K562 (cell line): Measurements from ENCODE around the gene CFAP107. TPM values are rescaled to one million over a fixed set of nuclear protein-coding genes. Genes with fewer than 3 reads are reported as not detected.

Source experiments
- ARID3B ChIP-seq: fragments of 250-450 bp; sonication (Bioruptor Pico); IDR thresholded peaks from 2 replicates; pipeline ENCODE4 v1.4.0; 2020; ENCODE audit warnings: borderline replicate concordance
- BHLHE40 ChIP-seq: IDR thresholded peaks from 2 replicates; pipeline ENCODE4 v1.6.1; 2011; ENCODE audit warnings: low read length, improper control_type of control experiment
- FOXP1 ChIP-seq: sonication (generic); formaldehyde crosslinking; IDR thresholded peaks from 2 replicates; pipeline ENCODE4 v1.8.0; 2022; ENCODE audit warnings: mild to moderate bottlenecking, missing genetic modification reagents
- GABPB1 ChIP-seq: sonication (generic); formaldehyde crosslinking; IDR thresholded peaks from 2 replicates; pipeline ENCODE4 v1.8.0; 2022; ENCODE audit warnings: mild to moderate bottlenecking, missing genetic modification reagents
- HDAC8 ChIP-seq: fragments of 450-650 bp; IDR thresholded peaks from 2 replicates; pipeline ENCODE4 v1.6.1; 2016; ENCODE audit warnings: mild to moderate bottlenecking, missing genetic modification characterization, moderate library complexity, missing compliant biosample characterization
- HEY1 ChIP-seq: fragments of 250-450 bp; sonication (Bioruptor Pico); IDR thresholded peaks from 2 replicates; pipeline ENCODE4 v1.5.0; 2020; ENCODE audit warnings: mild to moderate bottlenecking, moderate library complexity, borderline replicate concordance
- IFI16 ChIP-seq: fragments of 250-450 bp; sonication (Bioruptor Pico); IDR thresholded peaks from 2 replicates; pipeline ENCODE4 v2.1.2; 2022; ENCODE audit warnings: mild to moderate bottlenecking, inconsistent platforms
- MEF2A ChIP-seq: IDR thresholded peaks from 2 replicates; pipeline ENCODE4 v1.6.1; 2011; ENCODE audit warnings: low read depth, mild to moderate bottlenecking, low read length, moderate library complexity; ENCODE audit not compliant: control insufficient read depth
- MGA ChIP-seq: fragments of 450-650 bp; IDR thresholded peaks from 2 replicates; pipeline ENCODE4 v1.6.1; 2016; ENCODE audit warnings: mild to moderate bottlenecking, moderate library complexity
- NELFE ChIP-seq: IDR thresholded peaks from 2 replicates; pipeline ENCODE4 v1.6.1; 2011; ENCODE audit warnings: mild to moderate bottlenecking; ENCODE audit not compliant: insufficient read depth, insufficient read length
- PHF20 ChIP-seq: fragments of 450-650 bp; IDR thresholded peaks from 2 replicates; pipeline ENCODE4 v1.6.1; 2018; ENCODE audit not compliant: partially characterized antibody
- PURB ChIP-seq: sonication (generic); formaldehyde crosslinking; IDR thresholded peaks from 2 replicates; pipeline ENCODE4 v1.9.0; 2021; ENCODE audit warnings: low read depth, mild to moderate bottlenecking, missing genetic modification reagents
- ZZZ3 ChIP-seq: fragments of 450-650 bp; IDR thresholded peaks from 2 replicates; pipeline ENCODE4 v1.6.1; 2016; ENCODE audit warnings: antibody characterized with exemption, mild to moderate bottlenecking, moderate library complexity
- polyA plus RNA-seq, 8 experiments: library from polyadenylated mRNA; depleted of rRNA in 4 of 8; stranded (reverse) in 5 of 8; unstranded in 3 of 8; fragments of >200 nt; fragmentation: Nextera tagmentation in 2 of 8; fragmentation: Illumina TruSeq in 1 of 8; extraction: Ambion mirVana in 2 of 8; extraction: Trizol in 1 of 8; gene quantifications; 2 replicates each; pipeline versions ENCODE4 v1.2.1 to v1.2.3, GENCODE V29; 2011 to 2014; ENCODE audit warnings: inconsistent platforms in 1 of 8, missing spikeins in 1 of 8
- total RNA-seq, 7 experiments: library from RNA; depleted of rRNA in 6 of 7; stranded (reverse); fragments of >200 nt in 6 of 7; fragmentation: Illumina TruSeq in 2 of 7; extraction: Trizol in 2 of 7; gene quantifications; 2 replicates each; pipeline versions ENCODE4 v1.2.1 to v1.2.3, GENCODE V29; 2011 to 2021; ENCODE audit warnings: low replicate concordance in 1 of 7

CFAP107 gene
- total and polyA plus RNA-seq, 9 of the 15 experiments (the other 6 are each of a cell fraction or from before 2014, with no cell fraction given) = 0.03 to 0.08 TPM; not detected in 7

- TF ChIP-seq MGA = peak; percentile 59; the same call in 1 of the 2 replicates
- TF ChIP-seq HEY1 (CRISPR knock-in tag) = 0 out of 2 replicates have a peak, but pooled peaks have one; percentile 33
- TF ChIP-seq PHF20 = no peak
- TF ChIP-seq ZZZ3 = no peak
- TF ChIP-seq ARID3B (CRISPR knock-in tag) = no peak
- 0 out of 2 replicates have a peak, but pooled peaks have one; percentile 38 for TF ChIP-seq HDAC8 (tag)
- TF ChIP-seq FOXP1 (CRISPR knock-in tag) = no peak
- TF ChIP-seq NELFE = no peak
- no peak for TF ChIP-seq GABPB1 (CRISPR knock-in tag)
- TF ChIP-seq PURB (CRISPR knock-in tag) = no peak
- TF ChIP-seq MEF2A = no peak
- no peak for TF ChIP-seq BHLHE40
- no peak for TF ChIP-seq IFI16 (CRISPR knock-in tag)
Measured at GRCh38 chr1:12745126-12745991, 641 bp upstream of the CFAP107 start (continued).
